NB4 (cell line): ENCODE measurements around the gene AIRE.

ENCODE experiments used
- DNase-seq: peaks from one replicate; pipeline ENCODE4 v3.0.0; 2010; ENCODE audit warnings: low read depth
- H3K4me3 ChIP-seq: one replicate; pipeline ENCODE4 v1.5.1; 2011; ENCODE audit warnings: mild to moderate bottlenecking, low read depth, low read length, moderate library complexity
- MYC ChIP-seq: IDR thresholded peaks from 2 replicates; pipeline ENCODE4 v1.6.1; 2011; ENCODE audit warnings: low read depth, low read length
- POLR2A ChIP-seq: IDR thresholded peaks from 2 replicates; pipeline ENCODE4 v1.6.1; 2011; ENCODE audit warnings: mild to moderate bottlenecking; ENCODE audit not compliant: insufficient read length; ENCODE audit errors: extremely low read depth
- TF ChIP-seq, protein P1 (sequence below): IDR thresholded peaks from one replicate; pipeline ENCODE4 v1.5.1; 2012; ENCODE audit warnings: low read depth, low read length
- TF ChIP-seq, protein P2 (sequence below): IDR thresholded peaks from 2 replicates; pipeline ENCODE4 v1.6.1; 2011; ENCODE audit warnings: low read depth, low read length

The AIRE gene

DNA sequence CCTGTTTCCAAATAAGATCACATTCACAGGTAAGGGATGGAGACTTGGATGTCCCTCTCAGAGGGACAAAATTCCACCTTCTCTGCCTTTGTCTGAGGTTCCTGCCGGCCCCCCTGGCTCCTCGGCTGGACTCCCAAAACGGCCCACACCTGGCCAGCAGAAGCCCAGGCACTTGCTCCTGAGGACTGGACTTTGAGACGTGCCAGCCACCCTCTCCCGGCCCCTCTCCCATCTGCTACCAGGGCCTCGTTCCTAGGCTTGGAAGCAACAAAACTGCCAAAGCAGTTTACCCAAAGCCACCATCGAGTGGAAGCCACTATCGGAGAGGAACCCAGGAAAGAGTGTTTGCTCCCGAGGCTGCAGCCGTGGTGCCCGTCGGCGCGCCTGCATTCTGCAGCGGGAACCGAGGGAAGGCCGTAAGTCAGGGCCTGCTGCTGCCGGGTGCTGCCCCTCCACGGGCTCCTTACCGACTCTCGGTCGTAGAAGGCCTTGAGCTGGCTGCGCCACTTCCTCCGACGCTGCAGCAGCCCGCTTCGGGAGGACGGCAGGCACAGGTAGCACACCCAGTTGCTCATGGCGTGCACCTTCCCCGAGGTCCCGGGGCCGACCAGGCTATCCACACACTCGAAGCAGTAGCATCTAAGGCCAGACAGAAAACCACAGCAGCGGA lies 27.5 kb upstream of the AIRE start:
- DNase-seq, result no peak
- no peak overlapping the region for H3K4me3 ChIP-seq
- TF ChIP-seq POLR2A, result no peak
- TF ChIP-seq, protein P1, sequence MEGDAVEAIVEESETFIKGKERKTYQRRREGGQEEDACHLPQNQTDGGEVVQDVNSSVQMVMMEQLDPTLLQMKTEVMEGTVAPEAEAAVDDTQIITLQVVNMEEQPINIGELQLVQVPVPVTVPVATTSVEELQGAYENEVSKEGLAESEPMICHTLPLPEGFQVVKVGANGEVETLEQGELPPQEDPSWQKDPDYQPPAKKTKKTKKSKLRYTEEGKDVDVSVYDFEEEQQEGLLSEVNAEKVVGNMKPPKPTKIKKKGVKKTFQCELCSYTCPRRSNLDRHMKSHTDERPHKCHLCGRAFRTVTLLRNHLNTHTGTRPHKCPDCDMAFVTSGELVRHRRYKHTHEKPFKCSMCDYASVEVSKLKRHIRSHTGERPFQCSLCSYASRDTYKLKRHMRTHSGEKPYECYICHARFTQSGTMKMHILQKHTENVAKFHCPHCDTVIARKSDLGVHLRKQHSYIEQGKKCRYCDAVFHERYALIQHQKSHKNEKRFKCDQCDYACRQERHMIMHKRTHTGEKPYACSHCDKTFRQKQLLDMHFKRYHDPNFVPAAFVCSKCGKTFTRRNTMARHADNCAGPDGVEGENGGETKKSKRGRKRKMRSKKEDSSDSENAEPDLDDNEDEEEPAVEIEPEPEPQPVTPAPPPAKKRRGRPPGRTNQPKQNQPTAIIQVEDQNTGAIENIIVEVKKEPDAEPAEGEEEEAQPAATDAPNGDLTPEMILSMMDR, result no peak
- TF ChIP-seq, protein P2, sequence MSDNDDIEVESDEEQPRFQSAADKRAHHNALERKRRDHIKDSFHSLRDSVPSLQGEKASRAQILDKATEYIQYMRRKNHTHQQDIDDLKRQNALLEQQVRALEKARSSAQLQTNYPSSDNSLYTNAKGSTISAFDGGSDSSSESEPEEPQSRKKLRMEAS, result no peak

DNA sequence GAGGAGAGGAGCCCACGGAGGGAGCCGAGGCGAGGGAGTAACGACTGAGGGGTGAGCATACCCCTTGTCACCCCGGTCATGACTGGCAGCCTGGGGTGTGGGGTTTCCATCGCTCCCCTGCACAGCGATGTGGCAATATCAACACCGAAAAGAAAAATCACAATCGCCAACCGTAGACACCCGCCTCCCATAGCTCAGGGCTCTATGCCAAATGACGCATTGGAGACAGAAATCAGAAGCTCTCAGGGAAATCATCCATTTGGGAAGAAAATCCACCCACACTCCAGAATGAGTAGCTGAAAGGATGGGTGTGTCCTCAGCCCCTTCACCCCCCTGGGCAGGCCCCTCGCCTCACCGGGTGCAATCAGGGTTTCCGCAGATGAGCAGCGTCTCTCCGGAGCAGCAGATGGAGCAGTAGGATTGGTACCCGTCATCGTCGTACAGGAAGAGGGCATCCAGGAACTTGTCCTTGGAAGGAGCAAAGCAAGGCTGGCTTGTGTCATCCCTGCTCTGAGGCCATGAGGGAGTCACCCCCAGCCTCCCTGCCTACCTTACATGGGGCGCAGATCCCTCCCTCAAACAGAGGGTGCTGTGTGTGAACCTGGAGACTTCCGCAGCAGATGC lies 26.5 kb upstream of the AIRE start:
- TF ChIP-seq, protein P1, result no peak
- TF ChIP-seq POLR2A (no peak), MYC (no peak)
- TF ChIP-seq, protein P2, result no peak
- no peak overlapping the region for H3K4me3 ChIP-seq
- DNase-seq, result no peak

DNA sequence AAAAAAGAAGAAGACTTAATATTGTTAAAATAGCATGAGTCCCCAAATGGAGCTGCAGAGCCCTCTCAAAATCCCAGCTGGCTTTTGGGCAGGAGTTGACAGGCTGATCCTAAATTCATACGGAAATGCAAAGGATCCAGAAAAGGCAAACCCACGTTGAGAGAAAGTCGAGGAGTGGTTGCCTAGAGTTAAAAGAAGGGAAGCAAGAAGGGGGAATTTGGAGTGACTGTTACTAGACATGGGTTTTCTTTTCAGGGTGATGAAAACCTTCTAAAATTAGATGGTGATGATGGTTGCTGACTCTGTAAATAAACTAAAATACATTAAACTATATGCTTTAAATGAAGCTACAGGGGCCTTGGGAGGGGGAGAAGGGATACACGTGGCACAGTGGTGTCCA lies 25.6 kb upstream of the AIRE start:
- no peak for DNase-seq
- TF ChIP-seq, protein P1, result no peak
- TF ChIP-seq MYC, result no peak
- TF ChIP-seq, protein P2, result no peak
- no peak for TF ChIP-seq POLR2A
- H3K4me3 ChIP-seq, result no peak overlapping the region

DNA sequence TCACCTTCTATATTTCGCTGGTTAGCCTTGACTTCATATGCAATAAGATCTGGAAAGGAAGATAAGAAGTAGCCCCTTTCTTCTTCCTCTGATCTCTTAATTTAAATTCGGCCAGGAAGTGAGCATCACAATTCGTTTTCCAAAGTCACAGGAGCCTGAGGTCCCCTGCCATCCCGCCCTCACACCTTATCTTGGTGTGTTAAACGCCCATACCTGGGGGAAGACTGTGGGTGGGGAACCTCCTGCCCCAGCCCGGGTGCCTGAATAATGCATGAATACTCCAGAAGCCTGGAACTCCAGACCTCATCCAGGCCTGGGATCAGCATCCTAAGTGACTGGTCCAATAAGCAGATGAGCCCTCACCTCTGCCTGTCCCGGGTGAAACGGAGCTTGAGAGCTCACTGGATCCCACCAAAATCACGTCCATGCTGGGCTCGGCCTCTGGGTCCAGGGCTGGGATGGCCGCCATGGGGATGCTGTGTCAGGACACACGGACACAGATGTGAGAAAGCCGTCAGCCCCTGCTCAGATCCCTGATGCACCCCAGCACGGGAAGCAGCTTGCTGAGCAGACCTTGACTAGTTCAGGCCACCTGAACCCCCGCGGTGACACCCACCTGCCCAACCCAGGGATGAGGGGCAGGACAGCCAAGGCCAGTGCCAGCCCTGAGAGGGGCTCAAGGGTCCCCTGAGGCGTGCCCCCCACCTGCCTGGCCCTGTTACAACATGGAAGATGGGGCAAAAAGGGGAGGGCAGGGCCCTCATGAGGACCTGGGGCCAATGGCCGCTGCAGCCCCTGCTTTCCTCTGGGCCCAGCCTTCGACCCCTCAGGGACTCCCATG lies 24.7 kb upstream of the AIRE start:
- TF ChIP-seq, protein P1, result no peak
- TF ChIP-seq POLR2A, result no peak
- no peak for TF ChIP-seq MYC
- TF ChIP-seq, protein P2, result no peak
- no peak for DNase-seq

DNA sequence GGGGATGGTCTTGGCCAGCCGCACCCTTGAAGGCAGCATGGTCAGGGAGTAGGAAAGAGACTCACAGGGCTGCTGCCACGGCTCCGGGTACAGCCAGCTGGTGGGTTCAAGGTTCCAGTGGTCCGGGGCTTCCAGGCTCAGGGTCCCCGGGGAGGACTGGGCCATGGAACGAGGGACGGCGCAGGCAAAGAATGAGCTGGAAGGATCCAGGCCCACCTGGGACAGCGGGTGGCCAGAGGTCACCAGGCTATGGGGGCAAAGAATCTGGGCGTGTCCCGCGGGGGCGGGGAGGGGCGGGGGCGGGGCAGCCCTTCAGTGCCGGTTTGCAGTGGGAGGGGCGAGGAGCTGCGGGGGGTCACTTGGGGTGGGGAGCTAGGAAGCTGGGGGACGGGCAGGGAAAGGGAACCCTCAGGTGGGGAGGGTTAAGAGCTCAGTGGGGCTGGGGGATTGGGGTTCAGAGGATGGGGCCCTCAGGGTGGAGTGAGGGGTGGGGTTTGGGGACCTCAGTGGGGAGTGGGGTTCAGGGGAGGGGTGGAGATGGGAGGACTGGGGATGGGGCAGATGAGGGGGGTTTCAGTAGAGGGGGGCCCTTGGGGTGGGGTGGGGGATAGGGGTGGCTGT lies 23.9 kb upstream of the AIRE start, which contains the start of gene DNMT3L:
Gene DNMT3L, minus strand, starts transcription at position 223 of the 621 bp plus-strand sequence. CDS start 638 bp downstream, outside the sequence.
- no peak within 1 kb of the TSS for H3K4me3 ChIP-seq
- TF ChIP-seq, protein P1, result no peak
- TF ChIP-seq MYC (no peak), POLR2A (no peak)
- TF ChIP-seq, protein P2, result no peak
- no peak for DNase-seq

More for the DNA sequence above, 24.7 kb upstream of the AIRE start:
- H3K4me3 ChIP-seq, result no peak overlapping the region
